ENCODE results near the gene CCDC110. TPM values are rescaled to one million over a fixed set of nuclear protein-coding genes. Genes with fewer than 3 reads are reported as not detected.

CCDC110 gene
- polyA plus RNA-seq, 2 of the 4 experiments (the other 2 are of a cell fraction): 0.06 TPM; not detected in 1

GRCh38 chr4:185411849-185412248 is 59.7 kb downstream of the CCDC110 start:
- FAIRE-seq (no peak), DNase-seq (ENCODE audit: low read depth in 1 of 2, low spot score in 1 of 2) (no peak), ATAC-seq (no peak)
- H3K4me1 ChIP-seq: no peaks in the 10 kb centered on the region
- 89% methylated on average over 5 of the region's 5 CpGs for WGBS (ENCODE audit: missing lambda C conversion rate)
- ChIA-PET CTCF (no interaction called here), POLR2A (no interaction called here)
- no peak for TF ChIP-seq EHF (CRISPR knock-in tag; IDR thresholded peaks at IDR 0.05)
- TF ChIP-seq ZNF302 (CRISPR knock-in tag; IDR thresholded peaks at IDR 0.05): no peak
- no peak for TF ChIP-seq BCL3 (IDR thresholded peaks at IDR 0.05)
- no peak for TF ChIP-seq FOSB (CRISPR knock-in tag; IDR thresholded peaks at IDR 0.05)
- TF ChIP-seq EP300 (IDR thresholded peaks at IDR 0.05): no peak
- no peak for TF ChIP-seq EHMT2 (IDR thresholded peaks at IDR 0.05; ENCODE audit: low read depth)
- TF ChIP-seq CTCF (IDR thresholded peaks at IDR 0.05): no peak
- TF ChIP-seq, protein P1, sequence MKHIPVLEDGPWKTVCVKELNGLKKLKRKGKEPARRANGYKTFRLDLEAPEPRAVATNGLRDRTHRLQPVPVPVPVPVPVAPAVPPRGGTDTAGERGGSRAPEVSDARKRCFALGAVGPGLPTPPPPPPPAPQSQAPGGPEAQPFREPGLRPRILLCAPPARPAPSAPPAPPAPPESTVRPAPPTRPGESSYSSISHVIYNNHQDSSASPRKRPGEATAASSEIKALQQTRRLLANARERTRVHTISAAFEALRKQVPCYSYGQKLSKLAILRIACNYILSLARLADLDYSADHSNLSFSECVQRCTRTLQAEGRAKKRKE (CRISPR knock-in tag; IDR thresholded peaks at IDR 0.05; ENCODE audit: low read depth): no peak
- no peak for TF ChIP-seq RCOR1 (IDR thresholded peaks at IDR 0.05; ENCODE audit: low read depth, low read length)
- no peak for TF ChIP-seq ZC3H11A (IDR thresholded peaks at IDR 0.05)
- TF ChIP-seq CHD2 (IDR thresholded peaks at IDR 0.05; ENCODE audit: low read length, partially characterized antibody): no peak
- no peak for TF ChIP-seq POLR2AphosphoS2 (conservative IDR thresholded peaks at IDR 0.05; ENCODE audit: low read length)
- TF ChIP-seq SREBF2 (IDR thresholded peaks at IDR 0.05): no peak
- TF ChIP-seq HDAC2 (IDR thresholded peaks at IDR 0.05): no peak
- H3K27ac ChIP-seq: no peak overlapping the region
- H3K4me3 ChIP-seq: no peak overlapping the region
- no peaks in the 10 kb centered on the region for H3K9me3 ChIP-seq
- H3K4me2 ChIP-seq: no peak overlapping the region

DNA sequence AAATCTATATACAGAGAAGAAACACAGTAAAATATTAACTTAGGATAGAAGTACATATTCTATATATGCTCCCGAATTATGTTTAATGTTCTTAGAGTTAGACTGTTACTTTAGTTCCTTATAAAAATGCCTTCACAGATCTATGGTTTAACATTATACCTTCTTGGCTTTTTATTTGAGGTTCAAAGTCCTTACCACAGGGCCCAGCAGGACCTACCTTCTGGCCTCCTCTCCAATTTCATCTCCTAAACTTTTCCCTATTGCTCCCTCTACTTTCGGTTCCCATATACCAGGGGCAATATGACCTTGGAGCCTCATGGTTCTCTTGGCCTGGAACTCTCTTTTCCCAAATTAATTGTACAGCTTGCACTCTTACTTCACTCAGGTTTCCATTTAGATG is 63.1 kb downstream of the CCDC110 start:
- TF ChIP-seq CEBPB (IDR thresholded peaks at IDR 0.05): no peak
- TF ChIP-seq HES2 (IDR thresholded peaks at IDR 0.05): no peak
- TF ChIP-seq EHF (CRISPR knock-in tag; IDR thresholded peaks at IDR 0.05): no peak
- no peak for TF ChIP-seq HEYL (CRISPR knock-in tag; IDR thresholded peaks at IDR 0.05)
- no peak for FAIRE-seq
- Histone ChIP-seq H3K27ac (no peak overlapping the region), H3K4me2 (no peak overlapping the region), H3K4me1 (no peaks in the 10 kb centered on the region), H3K4me3 (no peak overlapping the region), H3K9me3 (no peaks in the 10 kb centered on the region)
- no peak for DNase-seq (ENCODE audit: low read depth in 1 of 2, low spot score in 1 of 2)
- POLR2A ChIA-PET: no interaction called here
- WGBS (ENCODE audit: missing lambda C conversion rate): 90% methylated on average over 2 of the region's 2 CpGs
- no peak for ATAC-seq
- CTCF ChIA-PET: no interaction called here

- H3K4me1 ChIP-seq: no peaks in the 10 kb centered on the region
- no peak overlapping the region for H3K4me3 ChIP-seq
- POLR2A ChIA-PET: interaction anchor here (1.4 kb wide), 1 partner anchor 9 kb away, joined by 6 read pairs; the partner anchor contains the start of genes ANKRD37 and LRP2BP
- WGBS (ENCODE audit: missing lambda C conversion rate): 89% methylated on average over 6 of the region's 6 CpGs
- DNase-seq (ENCODE audit: low read depth in 1 of 2, low spot score in 1 of 2): no peak
- ATAC-seq: no peak
- H3K9me3 ChIP-seq: no peaks in the 10 kb centered on the region
- H3K27ac ChIP-seq: no peak overlapping the region
- TF ChIP-seq HOXB13 (CRISPR knock-in tag; IDR thresholded peaks at IDR 0.05; ENCODE audit: low read depth) (no peak), POLR2AphosphoS2 (conservative IDR thresholded peaks at IDR 0.05; ENCODE audit: low read length) (no peak), EP300 (IDR thresholded peaks at IDR 0.05) (no peak), EHF (CRISPR knock-in tag; IDR thresholded peaks at IDR 0.05) (no peak), HEYL (CRISPR knock-in tag; IDR thresholded peaks at IDR 0.05) (no peak), BCL3 (IDR thresholded peaks at IDR 0.05) (no peak), NFE2L2 (conservative IDR thresholded peaks at IDR 0.05; ENCODE audit: low read length) (no peak), BHLHE40 (IDR thresholded peaks at IDR 0.05; ENCODE audit: low read depth, low read length) (no peak), USF2 (IDR thresholded peaks at IDR 0.05) (no peak), HOXB5 (CRISPR knock-in tag; IDR thresholded peaks at IDR 0.05) (no peak), ZFP36 (IDR thresholded peaks at IDR 0.05; ENCODE audit: borderline replicate concordance, partially characterized antibody) (no peak)
- TF ChIP-seq, protein P1 (CRISPR knock-in tag; IDR thresholded peaks at IDR 0.05; ENCODE audit: low read depth): no peak
- no peak for FAIRE-seq
- CTCF ChIA-PET: no interaction called here
- no peak overlapping the region for H3K4me2 ChIP-seq
These were observed 66.1 kb downstream of the CCDC110 start for GRCh38 chr4:185405296-185405999.
